DMS53 treated with DMSO at 0.1 percent for 48 hours (cell line): Measurements from ENCODE around the gene CHRNA9.
A peak's percentile ranks its signal among the peaks of the same experiment; 100 is the strongest.

Source experiments
- DNase-seq: peaks from one replicate; lab custom pipeline; 2025; ENCODE audit not compliant: unreplicated experiment; lab: John Stamatoyannopoulos, UW

The CHRNA9 gene

GRCh38 chr4:40308528-40309122 is 26.5 kb upstream of the CHRNA9 start:
- DNase-seq, result no peak

- no peak for DNase-seq
Measured at GRCh38 chr4:40309250-40309774, 25.8 kb upstream of the CHRNA9 start.

GRCh38 chr4:40310225-40310624 is 24.9 kb upstream of the CHRNA9 start:
- DNase-seq, result no peak

- DNase-seq, result no peak
Measured at GRCh38 chr4:40311811-40312346, 23.3 kb upstream of the CHRNA9 start.

GRCh38 chr4:40314951-40315350 is 20.2 kb upstream of the CHRNA9 start:
- DNase-seq, result no peak

- no peak for DNase-seq
Measured at GRCh38 chr4:40316333-40316781, 18.8 kb upstream of the CHRNA9 start.

- no peak for DNase-seq
Measured at GRCh38 chr4:40316782-40317635, 18.1 kb upstream of the CHRNA9 start.

GRCh38 chr4:40317916-40318658 is 17.0 kb upstream of the CHRNA9 start:
- DNase-seq, result no peak

GRCh38 chr4:40321574-40322275 is 13.4 kb upstream of the CHRNA9 start:
- no peak for DNase-seq

- no peak for DNase-seq
Measured at GRCh38 chr4:40322811-40323210, 12.3 kb upstream of the CHRNA9 start.

- no peak for DNase-seq
Measured at GRCh38 chr4:40323866-40324265, 11.3 kb upstream of the CHRNA9 start.

- peak; percentile 90 for DNase-seq
Measured at GRCh38 chr4:40325406-40326019, 9.6 kb upstream of the CHRNA9 start.

GRCh38 chr4:40327340-40327739 is 7.8 kb upstream of the CHRNA9 start:
- no peak for DNase-seq

GRCh38 chr4:40328383-40328782 is 6.8 kb upstream of the CHRNA9 start:
- no peak for DNase-seq

GRCh38 chr4:40329805-40330204 is 5.3 kb upstream of the CHRNA9 start:
- no peak for DNase-seq

GRCh38 chr4:40330536-40330935 is 4.6 kb upstream of the CHRNA9 start:
- DNase-seq, result no peak

GRCh38 chr4:40331101-40331745 is 3.9 kb upstream of the CHRNA9 start:
- DNase-seq, result no peak

GRCh38 chr4:40331961-40332360 is 3.2 kb upstream of the CHRNA9 start:
- DNase-seq, result no peak

- peak; percentile 97 for DNase-seq
Measured at GRCh38 chr4:40333921-40334352, 1.2 kb upstream of the CHRNA9 start.

- peak; percentile 40 for DNase-seq
Measured at GRCh38 chr4:40335525-40335894, 377 bp downstream of the CHRNA9 start.
